PC-3 (cell line): ENCODE data around the gene RC3H1.

Experiments
- CTCF ChIP-seq: fragments of 300-600 bp; sonication (generic); conservative IDR thresholded peaks from 2 replicates; pipeline ENCODE4 v1.5.1; 2017; ENCODE audit warnings: antibody characterized with exemption, low read depth, mild to moderate bottlenecking, low read length
- EZH2 ChIP-seq: fragments of 300-600 bp; sonication (generic); IDR thresholded peaks from one replicate; pipeline ENCODE4 v1.6.1; 2017; ENCODE audit warnings: antibody characterized with exemption, mild to moderate bottlenecking, low read length; ENCODE audit not compliant: unreplicated experiment

GRCh38 chr1:174040387-174040786 is 18.2 kb upstream of the RC3H1 start:
- no peak for TF ChIP-seq CTCF
- TF ChIP-seq EZH2, result no peak
